SK-N-SH treated with all-trans-retinoic acid at 6 μM for 48 hours (cell line): ENCODE results near the gene CKLF.

Source experiments
- ATAC-seq: fragments of 200-7000 bp; cut with Tn5 transposase; 3 replicates; pipeline ENCODE4 v1.9.1; 2020; ENCODE audit warnings: mild to moderate bottlenecking, moderate library complexity
- ARNTL ChIP-seq: fragments of 450-650 bp; formaldehyde crosslinking; IDR thresholded peaks from 2 replicates; pipeline ENCODE4 v1.5.0; 2020; ENCODE audit warnings: low read depth, mild to moderate bottlenecking, moderate library complexity, borderline replicate concordance
- OSR1 ChIP-seq: fragments of 250-450 bp; sonication (Bioruptor Pico); IDR thresholded peaks from 2 replicates; pipeline ENCODE4 v1.8.0; 2022; ENCODE audit warnings: moderate library complexity, mild to moderate bottlenecking, inconsistent platforms
- RARB ChIP-seq: fragments of 250-450 bp; sonication (Bioruptor Pico); IDR thresholded peaks from 2 replicates; pipeline ENCODE4 v1.8.0; 2021; ENCODE audit warnings: mild to moderate bottlenecking, moderate library complexity
- SNAI2 ChIP-seq: fragments of 250-450 bp; sonication (Bioruptor Pico); IDR thresholded peaks from 2 replicates; pipeline ENCODE4 v1.5.0; 2020; ENCODE audit warnings: mild to moderate bottlenecking, moderate library complexity
- TCF4 ChIP-seq: fragments of 250-450 bp; sonication (Bioruptor Pico); IDR thresholded peaks from 2 replicates; pipeline ENCODE4 v1.8.0; 2021; ENCODE audit warnings: mild to moderate bottlenecking, moderate library complexity, borderline replicate concordance
- TOX ChIP-seq: fragments of 250-450 bp; sonication (Bioruptor Pico); IDR thresholded peaks from 2 replicates; pipeline ENCODE4 v1.8.0; 2021; ENCODE audit warnings: mild to moderate bottlenecking, moderate library complexity, borderline replicate concordance
- ZC3H10 ChIP-seq: fragments of 250-450 bp; sonication (Bioruptor Pico); IDR thresholded peaks from 2 replicates; pipeline ENCODE4 v1.5.1; 2021; ENCODE audit warnings: mild to moderate bottlenecking, moderate library complexity
- ZFP3 ChIP-seq: fragments of 250-450 bp; sonication (Bioruptor Pico); IDR thresholded peaks from 2 replicates; pipeline ENCODE4 v1.5.0; 2020; ENCODE audit warnings: mild to moderate bottlenecking, moderate library complexity
- ZFP30 ChIP-seq: fragments of 450-650 bp; formaldehyde crosslinking; IDR thresholded peaks from 2 replicates; pipeline ENCODE4 v1.5.0; 2022; ENCODE audit warnings: mild to moderate bottlenecking, moderate library complexity
- ZNF8 ChIP-seq: fragments of 450-650 bp; formaldehyde crosslinking; IDR thresholded peaks from 2 replicates; pipeline ENCODE4 v1.5.0; 2020; ENCODE audit warnings: mild to moderate bottlenecking, moderate library complexity
- TF ChIP-seq, protein P1 (sequence below): fragments of 250-450 bp; sonication (Bioruptor Pico); IDR thresholded peaks from 2 replicates; pipeline ENCODE4 v1.5.0; 2020; ENCODE audit warnings: mild to moderate bottlenecking, moderate library complexity
- TF ChIP-seq, protein P2 (sequence below): fragments of 250-450 bp; sonication (Bioruptor Pico); IDR thresholded peaks from 2 replicates; pipeline ENCODE4 v1.8.0; 2020; ENCODE audit warnings: mild to moderate bottlenecking, moderate library complexity, borderline replicate concordance
- TF ChIP-seq, protein P3 (sequence below): fragments of 250-450 bp; sonication (Bioruptor Pico); IDR thresholded peaks from 2 replicates; pipeline ENCODE4 v1.5.1; 2020; ENCODE audit warnings: low read depth, mild to moderate bottlenecking, moderate library complexity
- TF ChIP-seq, protein P4 (sequence below): fragments of 250-450 bp; sonication (Bioruptor Pico); IDR thresholded peaks from 2 replicates; pipeline ENCODE4 v1.5.1; 2021; ENCODE audit warnings: mild to moderate bottlenecking, moderate library complexity
- TF ChIP-seq, protein P5 (sequence below): fragments of 250-450 bp; sonication (Bioruptor Pico); IDR thresholded peaks from 2 replicates; pipeline ENCODE4 v1.8.0; 2021; ENCODE audit warnings: low read depth, mild to moderate bottlenecking, moderate library complexity, borderline replicate concordance

The CKLF gene

DNA sequence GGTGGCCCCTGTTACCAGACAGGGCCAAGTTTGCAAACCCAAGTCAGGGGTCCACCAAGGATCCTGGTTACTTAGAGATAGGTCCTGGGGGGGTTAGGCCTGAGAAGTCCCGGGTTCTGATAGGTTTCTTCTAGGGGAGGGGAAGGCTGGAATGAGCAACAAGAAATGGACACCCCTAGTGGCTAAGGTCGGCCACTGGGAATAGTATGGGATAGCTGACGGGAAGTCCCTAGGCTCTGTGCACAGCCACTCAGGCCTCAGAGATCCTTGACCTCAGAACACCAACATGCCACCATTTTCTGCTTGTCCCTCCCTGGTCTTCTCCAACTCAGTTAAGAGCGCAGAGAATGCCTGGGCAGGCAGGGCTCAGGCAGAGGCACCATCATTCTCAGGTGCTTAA is 15.9 kb upstream of the CKLF start (continued):
- TF ChIP-seq, protein P1, sequence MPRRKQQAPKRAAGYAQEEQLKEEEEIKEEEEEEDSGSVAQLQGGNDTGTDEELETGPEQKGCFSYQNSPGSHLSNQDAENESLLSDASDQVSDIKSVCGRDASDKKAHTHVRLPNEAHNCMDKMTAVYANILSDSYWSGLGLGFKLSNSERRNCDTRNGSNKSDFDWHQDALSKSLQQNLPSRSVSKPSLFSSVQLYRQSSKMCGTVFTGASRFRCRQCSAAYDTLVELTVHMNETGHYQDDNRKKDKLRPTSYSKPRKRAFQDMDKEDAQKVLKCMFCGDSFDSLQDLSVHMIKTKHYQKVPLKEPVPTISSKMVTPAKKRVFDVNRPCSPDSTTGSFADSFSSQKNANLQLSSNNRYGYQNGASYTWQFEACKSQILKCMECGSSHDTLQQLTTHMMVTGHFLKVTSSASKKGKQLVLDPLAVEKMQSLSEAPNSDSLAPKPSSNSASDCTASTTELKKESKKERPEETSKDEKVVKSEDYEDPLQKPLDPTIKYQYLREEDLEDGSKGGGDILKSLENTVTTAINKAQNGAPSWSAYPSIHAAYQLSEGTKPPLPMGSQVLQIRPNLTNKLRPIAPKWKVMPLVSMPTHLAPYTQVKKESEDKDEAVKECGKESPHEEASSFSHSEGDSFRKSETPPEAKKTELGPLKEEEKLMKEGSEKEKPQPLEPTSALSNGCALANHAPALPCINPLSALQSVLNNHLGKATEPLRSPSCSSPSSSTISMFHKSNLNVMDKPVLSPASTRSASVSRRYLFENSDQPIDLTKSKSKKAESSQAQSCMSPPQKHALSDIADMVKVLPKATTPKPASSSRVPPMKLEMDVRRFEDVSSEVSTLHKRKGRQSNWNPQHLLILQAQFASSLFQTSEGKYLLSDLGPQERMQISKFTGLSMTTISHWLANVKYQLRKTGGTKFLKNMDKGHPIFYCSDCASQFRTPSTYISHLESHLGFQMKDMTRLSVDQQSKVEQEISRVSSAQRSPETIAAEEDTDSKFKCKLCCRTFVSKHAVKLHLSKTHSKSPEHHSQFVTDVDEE (CRISPR knock-in tag), result no peak
- TF ChIP-seq, protein P2, sequence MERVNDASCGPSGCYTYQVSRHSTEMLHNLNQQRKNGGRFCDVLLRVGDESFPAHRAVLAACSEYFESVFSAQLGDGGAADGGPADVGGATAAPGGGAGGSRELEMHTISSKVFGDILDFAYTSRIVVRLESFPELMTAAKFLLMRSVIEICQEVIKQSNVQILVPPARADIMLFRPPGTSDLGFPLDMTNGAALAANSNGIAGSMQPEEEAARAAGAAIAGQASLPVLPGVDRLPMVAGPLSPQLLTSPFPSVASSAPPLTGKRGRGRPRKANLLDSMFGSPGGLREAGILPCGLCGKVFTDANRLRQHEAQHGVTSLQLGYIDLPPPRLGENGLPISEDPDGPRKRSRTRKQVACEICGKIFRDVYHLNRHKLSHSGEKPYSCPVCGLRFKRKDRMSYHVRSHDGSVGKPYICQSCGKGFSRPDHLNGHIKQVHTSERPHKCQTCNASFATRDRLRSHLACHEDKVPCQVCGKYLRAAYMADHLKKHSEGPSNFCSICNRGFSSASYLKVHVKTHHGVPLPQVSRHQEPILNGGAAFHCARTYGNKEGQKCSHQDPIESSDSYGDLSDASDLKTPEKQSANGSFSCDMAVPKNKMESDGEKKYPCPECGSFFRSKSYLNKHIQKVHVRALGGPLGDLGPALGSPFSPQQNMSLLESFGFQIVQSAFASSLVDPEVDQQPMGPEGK (CRISPR knock-in tag), result no peak
- TF ChIP-seq, protein P3, sequence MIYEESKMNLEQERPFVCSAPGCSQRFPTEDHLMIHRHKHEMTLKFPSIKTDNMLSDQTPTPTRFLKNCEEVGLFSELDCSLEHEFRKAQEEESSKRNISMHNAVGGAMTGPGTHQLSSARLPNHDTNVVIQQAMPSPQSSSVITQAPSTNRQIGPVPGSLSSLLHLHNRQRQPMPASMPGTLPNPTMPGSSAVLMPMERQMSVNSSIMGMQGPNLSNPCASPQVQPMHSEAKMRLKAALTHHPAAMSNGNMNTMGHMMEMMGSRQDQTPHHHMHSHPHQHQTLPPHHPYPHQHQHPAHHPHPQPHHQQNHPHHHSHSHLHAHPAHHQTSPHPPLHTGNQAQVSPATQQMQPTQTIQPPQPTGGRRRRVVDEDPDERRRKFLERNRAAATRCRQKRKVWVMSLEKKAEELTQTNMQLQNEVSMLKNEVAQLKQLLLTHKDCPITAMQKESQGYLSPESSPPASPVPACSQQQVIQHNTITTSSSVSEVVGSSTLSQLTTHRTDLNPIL (CRISPR knock-in tag), result no peak
- TF ChIP-seq ZNF8, result no peak
- no peak for TF ChIP-seq TCF4
- no peak for TF ChIP-seq ARNTL (CRISPR knock-in tag)

DNA sequence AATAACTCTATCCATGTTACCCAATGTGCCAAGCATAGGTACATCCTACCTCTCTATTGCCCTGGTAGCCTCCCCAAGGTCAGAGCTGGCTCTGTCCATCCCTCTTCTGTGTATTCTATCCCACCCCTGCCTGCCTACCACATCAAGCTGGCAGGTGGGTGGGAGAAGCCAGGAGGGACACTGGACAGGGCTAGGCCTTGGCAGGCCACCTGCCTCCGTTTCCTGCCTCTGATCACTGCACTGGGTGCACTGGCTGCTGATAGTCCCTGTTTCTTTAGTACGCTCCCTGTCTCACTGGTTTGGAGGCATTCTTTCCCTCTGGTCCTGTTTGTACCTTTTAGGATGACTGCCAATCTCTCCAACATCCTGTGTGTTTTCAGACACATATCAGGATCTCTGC is 15.1 kb upstream of the CKLF start:
- TF ChIP-seq RARB (CRISPR knock-in tag), result no peak
- no peak for TF ChIP-seq ZC3H10
- TF ChIP-seq, protein P2 (CRISPR knock-in tag), result no peak
- no peak for TF ChIP-seq ZFP30 (CRISPR knock-in tag)
- TF ChIP-seq, protein P1 (CRISPR knock-in tag), result no peak
- TF ChIP-seq OSR1 (CRISPR knock-in tag), result no peak
- TF ChIP-seq SNAI2 (CRISPR knock-in tag), result no peak
- no peak for TF ChIP-seq ZFP3
- no peak for TF ChIP-seq ZNF8
- no peak for TF ChIP-seq TOX (CRISPR knock-in tag)
- TF ChIP-seq ARNTL (CRISPR knock-in tag), result no peak
- TF ChIP-seq, protein P4, sequence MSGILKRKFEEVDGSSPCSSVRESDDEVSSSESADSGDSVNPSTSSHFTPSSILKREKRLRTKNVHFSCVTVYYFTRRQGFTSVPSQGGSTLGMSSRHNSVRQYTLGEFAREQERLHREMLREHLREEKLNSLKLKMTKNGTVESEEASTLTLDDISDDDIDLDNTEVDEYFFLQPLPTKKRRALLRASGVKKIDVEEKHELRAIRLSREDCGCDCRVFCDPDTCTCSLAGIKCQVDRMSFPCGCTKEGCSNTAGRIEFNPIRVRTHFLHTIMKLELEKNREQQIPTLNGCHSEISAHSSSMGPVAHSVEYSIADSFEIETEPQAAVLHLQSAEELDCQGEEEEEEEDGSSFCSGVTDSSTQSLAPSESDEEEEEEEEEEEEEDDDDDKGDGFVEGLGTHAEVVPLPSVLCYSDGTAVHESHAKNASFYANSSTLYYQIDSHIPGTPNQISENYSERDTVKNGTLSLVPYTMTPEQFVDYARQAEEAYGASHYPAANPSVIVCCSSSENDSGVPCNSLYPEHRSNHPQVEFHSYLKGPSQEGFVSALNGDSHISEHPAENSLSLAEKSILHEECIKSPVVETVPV (CRISPR knock-in tag), result no peak
- TF ChIP-seq TCF4, result no peak
- TF ChIP-seq, protein P5, sequence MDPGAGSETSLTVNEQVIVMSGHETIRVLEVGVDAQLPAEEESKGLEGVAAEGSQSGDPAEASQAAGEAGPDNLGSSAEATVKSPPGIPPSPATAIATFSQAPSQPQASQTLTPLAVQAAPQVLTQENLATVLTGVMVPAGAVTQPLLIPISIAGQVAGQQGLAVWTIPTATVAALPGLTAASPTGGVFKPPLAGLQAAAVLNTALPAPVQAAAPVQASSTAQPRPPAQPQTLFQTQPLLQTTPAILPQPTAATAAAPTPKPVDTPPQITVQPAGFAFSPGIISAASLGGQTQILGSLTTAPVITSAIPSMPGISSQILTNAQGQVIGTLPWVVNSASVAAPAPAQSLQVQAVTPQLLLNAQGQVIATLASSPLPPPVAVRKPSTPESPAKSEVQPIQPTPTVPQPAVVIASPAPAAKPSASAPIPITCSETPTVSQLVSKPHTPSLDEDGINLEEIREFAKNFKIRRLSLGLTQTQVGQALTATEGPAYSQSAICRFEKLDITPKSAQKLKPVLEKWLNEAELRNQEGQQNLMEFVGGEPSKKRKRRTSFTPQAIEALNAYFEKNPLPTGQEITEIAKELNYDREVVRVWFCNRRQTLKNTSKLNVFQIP (CRISPR knock-in tag), result no peak
- ATAC-seq, result no peak
